HepG2 (cell line): ENCODE measurements around the gene SCARF1. TPM values are rescaled to one million over a fixed set of nuclear protein-coding genes. Genes with fewer than 3 reads are reported as not detected.

Experiments
- BORCS8-MEF2B ChIP-seq: sonication (generic); formaldehyde crosslinking; IDR thresholded peaks from 2 replicates; pipeline ENCODE4 v1.8.0; 2022; ENCODE audit warnings: mild to moderate bottlenecking, missing genetic modification reagents
- GTF2F1 ChIP-seq: fragments of 150-350 bp; IDR thresholded peaks from 2 replicates; pipeline ENCODE4 v1.6.1; 2014; ENCODE audit warnings: low read length
- HMG20B ChIP-seq: conservative IDR thresholded peaks from 2 replicates; pipeline ENCODE4 v1.6.1; 2016; ENCODE audit warnings: missing genetic modification reagents, missing compliant biosample characterization
- HOXA7 ChIP-seq: sonication (generic); formaldehyde crosslinking; IDR thresholded peaks from 2 replicates; pipeline ENCODE4 v1.8.1; 2022; ENCODE audit warnings: mild to moderate bottlenecking, missing genetic modification reagents, moderate library complexity
- JARID2 ChIP-seq: sonication (generic); formaldehyde crosslinking; IDR thresholded peaks from 2 replicates; pipeline ENCODE4 v1.8.1; 2023; ENCODE audit warnings: missing genetic modification reagents, inconsistent platforms; ENCODE audit not compliant: insufficient replicate concordance
- MAF1 ChIP-seq: sonication (generic); formaldehyde crosslinking; IDR thresholded peaks from 2 replicates; pipeline ENCODE4 v1.5.0; 2020; ENCODE audit warnings: missing genetic modification reagents, borderline replicate concordance
- NCOA1 ChIP-seq: sonication (generic); formaldehyde crosslinking; IDR thresholded peaks from 2 replicates; pipeline ENCODE4 v1.9.0; 2021; ENCODE audit warnings: missing genetic modification reagents
- NPAS2 ChIP-seq: sonication (generic); formaldehyde crosslinking; IDR thresholded peaks from 2 replicates; pipeline ENCODE4 v1.8.0; 2022; ENCODE audit warnings: mild to moderate bottlenecking, missing genetic modification reagents, borderline replicate concordance
- PHF5A ChIP-seq: IDR thresholded peaks from one replicate; pipeline ENCODE4 v1.6.1; 2018; ENCODE audit warnings: low read depth, missing genetic modification reagents; ENCODE audit not compliant: unreplicated experiment
- PHF8 ChIP-seq: sonication (generic); formaldehyde crosslinking; IDR thresholded peaks from 2 replicates; pipeline ENCODE4 v1.5.0; 2020; ENCODE audit warnings: missing genetic modification reagents
- POLR2AphosphoS5 ChIP-seq: IDR thresholded peaks from 2 replicates; pipeline ENCODE4 v1.6.1; 2012; ENCODE audit warnings: low read depth, low read length
- TARDBP ChIP-seq: sonication (generic); formaldehyde crosslinking; IDR thresholded peaks from 2 replicates; pipeline ENCODE4 v1.8.0; 2022; ENCODE audit warnings: mild to moderate bottlenecking, missing genetic modification reagents
- TOPORS ChIP-seq: sonication (generic); formaldehyde crosslinking; IDR thresholded peaks from 2 replicates; pipeline ENCODE4 v1.8.0; 2023; ENCODE audit warnings: mild to moderate bottlenecking, missing genetic modification reagents
- ZBTB38 ChIP-seq: sonication (generic); formaldehyde crosslinking; IDR thresholded peaks from 2 replicates; pipeline ENCODE4 v1.5.1; 2020; ENCODE audit warnings: mild to moderate bottlenecking, missing genetic modification reagents
- ZKSCAN5 ChIP-seq: sonication (generic); formaldehyde crosslinking; IDR thresholded peaks from 2 replicates; pipeline ENCODE4 v1.5.1; 2020; ENCODE audit warnings: mild to moderate bottlenecking, missing genetic modification reagents
- ZKSCAN8 ChIP-seq: IDR thresholded peaks from 2 replicates; pipeline ENCODE4 v1.6.1; 2016; ENCODE audit warnings: borderline replicate concordance, missing genetic modification reagents, missing compliant biosample characterization
- ZNF563 ChIP-seq: sonication (generic); formaldehyde crosslinking; IDR thresholded peaks from 2 replicates; pipeline ENCODE4 v1.8.0; 2022; ENCODE audit warnings: mild to moderate bottlenecking, moderate library complexity, missing genetic modification reagents
- ZNF589 ChIP-seq: sonication (generic); formaldehyde crosslinking; conservative IDR thresholded peaks from 2 replicates; pipeline ENCODE4 v1.8.0; 2022; ENCODE audit warnings: mild to moderate bottlenecking, moderate library complexity, missing genetic modification reagents
- ZNF773 ChIP-seq: sonication (generic); formaldehyde crosslinking; IDR thresholded peaks from 2 replicates; pipeline ENCODE4 v1.4.0; 2020; ENCODE audit warnings: missing genetic modification reagents, borderline replicate concordance
- ZZZ3 ChIP-seq: sonication (generic); formaldehyde crosslinking; IDR thresholded peaks from 2 replicates; pipeline ENCODE4 v1.4.0; 2020; ENCODE audit warnings: missing genetic modification reagents, mild to moderate bottlenecking, borderline replicate concordance
- polyA plus RNA-seq, 8 experiments: library from polyadenylated mRNA; depleted of rRNA in 3 of 8; stranded (reverse) in 7 of 8; unstranded in 1 of 8; fragments of >200 nt; fragmentation: Illumina TruSeq in 4 of 8; extraction: Trizol in 4 of 8; gene quantifications; 2 replicates each; pipeline versions ENCODE4 v1.2.1 to v1.2.3, GENCODE V29; 2011 to 2016; ENCODE audit warnings: low read depth in 4 of 8, missing spikeins in 1 of 8, mixed read lengths in 1 of 8; ENCODE audit not compliant: insufficient read depth in 1 of 8
- total RNA-seq, 5 experiments: library from RNA; depleted of rRNA; stranded (reverse); fragments of >200 nt; fragmentation: Illumina TruSeq; extraction: Trizol; gene quantifications; 2 replicates each; pipeline ENCODE4 v1.2.3, GENCODE V29; 2016; ENCODE audit warnings: low read depth in 1 of 5
- TF ChIP-seq, protein P1 (sequence below): IDR thresholded peaks from 2 replicates; pipeline ENCODE4 v1.6.1; 2016
- TF ChIP-seq, protein P2 (sequence below): sonication (generic); formaldehyde crosslinking; IDR thresholded peaks from 2 replicates; pipeline ENCODE4 v1.5.1; 2020; ENCODE audit warnings: missing genetic modification reagents, mild to moderate bottlenecking, borderline replicate concordance
- TF ChIP-seq, protein P3 (sequence below): IDR thresholded peaks from 2 replicates; pipeline ENCODE4 v1.6.1; 2018; ENCODE audit warnings: missing genetic modification reagents
- TF ChIP-seq, protein P4 (sequence below): sonication (generic); formaldehyde crosslinking; IDR thresholded peaks from 2 replicates; pipeline ENCODE4 v1.8.1; 2022; ENCODE audit warnings: mild to moderate bottlenecking, missing genetic modification reagents
- TF ChIP-seq, protein P5 (sequence below): IDR thresholded peaks from 2 replicates; pipeline ENCODE4 v1.6.1; 2016; ENCODE audit warnings: missing compliant biosample characterization, missing genetic modification reagents, borderline replicate concordance
- TF ChIP-seq, protein P6 (sequence below): sonication (generic); formaldehyde crosslinking; IDR thresholded peaks from 2 replicates; pipeline ENCODE4 v1.4.0; 2020; ENCODE audit warnings: missing genetic modification reagents, mild to moderate bottlenecking, borderline replicate concordance

The SCARF1 gene
- total and polyA plus RNA-seq, 2 of the 13 experiments (the other 11 are each of a cell fraction or from before 2014, with no cell fraction given), result 0.24 to 0.71 TPM

DNA sequence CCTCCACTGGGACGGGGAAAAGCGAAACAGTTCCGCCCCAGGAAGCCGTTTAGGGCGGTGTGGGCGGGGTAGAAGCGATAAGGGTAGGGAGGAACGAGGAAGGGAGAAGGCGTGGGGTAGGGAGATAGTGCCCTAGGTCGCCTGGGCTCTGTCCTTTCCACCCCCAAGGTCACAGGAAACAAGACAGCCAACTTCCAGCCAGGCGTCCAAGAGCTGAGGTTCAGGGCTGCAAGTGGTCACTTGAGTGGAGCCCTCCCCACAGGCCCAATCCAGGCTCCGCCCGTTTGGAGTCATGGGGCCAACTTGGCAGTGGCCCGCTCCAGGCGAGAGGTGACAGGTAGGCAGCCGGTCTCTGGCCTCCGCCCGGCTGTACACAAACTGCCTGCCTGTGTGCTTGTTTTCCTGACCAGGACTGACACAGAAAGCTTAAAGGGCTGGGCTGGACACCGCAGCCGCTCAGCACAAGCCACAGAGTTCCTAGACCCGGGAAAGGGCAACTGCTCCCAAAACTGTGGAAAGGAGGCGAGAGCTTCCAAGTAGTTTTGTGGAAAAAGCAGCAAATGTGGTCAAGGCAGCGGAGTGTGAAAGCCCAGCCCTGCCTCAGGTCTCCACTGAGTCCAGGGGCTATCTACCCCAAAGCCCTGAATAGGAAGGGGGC lies 4.4 kb upstream of the SCARF1 start, which contains the start of gene RILP (continued):
- TF ChIP-seq ZZZ3 (no peak), ZNF773 (CRISPR knock-in tag) (no peak), ZBTB38 (CRISPR knock-in tag) (no peak; the same call in 1 of the 2 replicates), ZNF563 (CRISPR knock-in tag) (no peak), BORCS8-MEF2B (peak; percentile 46; the same call in 1 of the 2 replicates), HOXA7 (no peak), TARDBP (CRISPR knock-in tag) (no peak), ZNF589 (CRISPR knock-in tag) (no peak), GTF2F1 (no peak), PHF8 (CRISPR knock-in tag) (peak; percentile 4), NCOA1 (no peak), TOPORS (no peak), ZKSCAN5 (CRISPR knock-in tag) (no peak), JARID2 (CRISPR knock-in tag) (no peak), ZKSCAN8 (CRISPR knock-in tag) (no peak), MAF1 (CRISPR knock-in tag) (no peak), HMG20B (CRISPR knock-in tag) (no peak), PHF5A (CRISPR knock-in tag) (no peak), NPAS2 (CRISPR knock-in tag) (no peak), POLR2AphosphoS5 (peak; percentile 67)
- TF ChIP-seq, protein P1, sequence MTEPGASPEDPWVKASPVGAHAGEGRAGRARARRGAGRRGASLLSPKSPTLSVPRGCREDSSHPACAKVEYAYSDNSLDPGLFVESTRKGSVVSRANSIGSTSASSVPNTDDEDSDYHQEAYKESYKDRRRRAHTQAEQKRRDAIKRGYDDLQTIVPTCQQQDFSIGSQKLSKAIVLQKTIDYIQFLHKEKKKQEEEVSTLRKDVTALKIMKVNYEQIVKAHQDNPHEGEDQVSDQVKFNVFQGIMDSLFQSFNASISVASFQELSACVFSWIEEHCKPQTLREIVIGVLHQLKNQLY (CRISPR knock-in tag), result no peak
- TF ChIP-seq, protein P2, sequence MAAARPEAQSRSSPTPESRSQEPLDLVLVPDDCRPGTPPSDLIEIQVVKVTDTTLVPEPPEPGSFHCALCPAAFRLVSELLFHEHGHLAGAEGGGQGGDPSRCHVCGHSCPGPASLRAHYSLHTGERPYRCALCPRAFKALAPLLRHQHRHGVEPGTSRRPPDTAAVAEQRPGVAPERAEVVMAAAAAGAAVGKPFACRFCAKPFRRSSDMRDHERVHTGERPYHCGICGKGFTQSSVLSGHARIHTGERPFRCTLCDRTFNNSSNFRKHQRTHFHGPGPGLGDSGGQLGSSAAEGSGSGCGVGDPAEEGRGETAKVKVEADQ, result no peak
- TF ChIP-seq, protein P3, sequence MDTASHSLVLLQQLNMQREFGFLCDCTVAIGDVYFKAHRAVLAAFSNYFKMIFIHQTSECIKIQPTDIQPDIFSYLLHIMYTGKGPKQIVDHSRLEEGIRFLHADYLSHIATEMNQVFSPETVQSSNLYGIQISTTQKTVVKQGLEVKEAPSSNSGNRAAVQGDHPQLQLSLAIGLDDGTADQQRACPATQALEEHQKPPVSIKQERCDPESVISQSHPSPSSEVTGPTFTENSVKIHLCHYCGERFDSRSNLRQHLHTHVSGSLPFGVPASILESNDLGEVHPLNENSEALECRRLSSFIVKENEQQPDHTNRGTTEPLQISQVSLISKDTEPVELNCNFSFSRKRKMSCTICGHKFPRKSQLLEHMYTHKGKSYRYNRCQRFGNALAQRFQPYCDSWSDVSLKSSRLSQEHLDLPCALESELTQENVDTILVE (CRISPR knock-in tag), result 0 out of 2 replicates have a peak, but pooled peaks have one; percentile 66
- TF ChIP-seq, protein P4, sequence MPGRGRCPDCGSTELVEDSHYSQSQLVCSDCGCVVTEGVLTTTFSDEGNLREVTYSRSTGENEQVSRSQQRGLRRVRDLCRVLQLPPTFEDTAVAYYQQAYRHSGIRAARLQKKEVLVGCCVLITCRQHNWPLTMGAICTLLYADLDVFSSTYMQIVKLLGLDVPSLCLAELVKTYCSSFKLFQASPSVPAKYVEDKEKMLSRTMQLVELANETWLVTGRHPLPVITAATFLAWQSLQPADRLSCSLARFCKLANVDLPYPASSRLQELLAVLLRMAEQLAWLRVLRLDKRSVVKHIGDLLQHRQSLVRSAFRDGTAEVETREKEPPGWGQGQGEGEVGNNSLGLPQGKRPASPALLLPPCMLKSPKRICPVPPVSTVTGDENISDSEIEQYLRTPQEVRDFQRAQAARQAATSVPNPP (CRISPR knock-in tag), result no peak
- TF ChIP-seq, protein P5, sequence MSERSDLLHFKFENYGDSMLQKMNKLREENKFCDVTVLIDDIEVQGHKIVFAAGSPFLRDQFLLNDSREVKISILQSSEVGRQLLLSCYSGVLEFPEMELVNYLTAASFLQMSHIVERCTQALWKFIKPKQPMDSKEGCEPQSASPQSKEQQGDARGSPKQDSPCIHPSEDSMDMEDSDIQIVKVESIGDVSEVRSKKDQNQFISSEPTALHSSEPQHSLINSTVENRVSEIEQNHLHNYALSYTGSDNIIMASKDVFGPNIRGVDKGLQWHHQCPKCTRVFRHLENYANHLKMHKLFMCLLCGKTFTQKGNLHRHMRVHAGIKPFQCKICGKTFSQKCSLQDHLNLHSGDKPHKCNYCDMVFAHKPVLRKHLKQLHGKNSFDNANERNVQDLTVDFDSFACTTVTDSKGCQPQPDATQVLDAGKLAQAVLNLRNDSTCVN (CRISPR knock-in tag), result no peak
- TF ChIP-seq, protein P6, sequence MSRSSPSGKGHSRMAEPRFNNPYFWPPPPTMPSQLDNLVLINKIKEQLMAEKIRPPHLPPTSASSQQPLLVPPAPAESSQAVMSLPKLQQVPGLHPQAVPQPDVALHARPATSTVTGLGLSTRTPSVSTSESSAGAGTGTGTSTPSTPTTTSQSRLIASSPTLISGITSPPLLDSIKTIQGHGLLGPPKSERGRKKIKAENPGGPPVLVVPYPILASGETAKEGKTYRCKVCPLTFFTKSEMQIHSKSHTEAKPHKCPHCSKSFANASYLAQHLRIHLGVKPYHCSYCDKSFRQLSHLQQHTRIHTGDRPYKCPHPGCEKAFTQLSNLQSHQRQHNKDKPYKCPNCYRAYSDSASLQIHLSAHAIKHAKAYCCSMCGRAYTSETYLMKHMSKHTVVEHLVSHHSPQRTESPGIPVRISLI (CRISPR knock-in tag), result peak; percentile 10; the same call in 1 of the 2 replicates
